ENCODE results near the gene IL6ST.
"Not testable (repeated sequence)": the region's sequence is repeated elsewhere in the genome, so short reads cannot be mapped to it uniquely, and the experiment has no call there.

The IL6ST gene

GRCh38 chr5:56003679-56004078 lies 8.9 kb upstream of the IL6ST start:
- no peak for DNase-seq

GRCh38 chr5:56003179-56003578 lies 8.4 kb upstream of the IL6ST start:
- no peak for DNase-seq

- no peak for DNase-seq
Measured at GRCh38 chr5:56002303-56002702, 7.5 kb upstream of the IL6ST start.

- not testable (repeated sequence) for DNase-seq
Measured at GRCh38 chr5:56000221-56000620, 5.5 kb upstream of the IL6ST start.

- DNase-seq, result no peak
Measured at GRCh38 chr5:55998966-55999365, 4.2 kb upstream of the IL6ST start.

GRCh38 chr5:55997742-55998351 lies 3.1 kb upstream of the IL6ST start:
- DNase-seq, result no peak

GRCh38 chr5:55994998-55995914 lies 493 bp upstream of the IL6ST start:
- DNase-seq, result peak; percentile 55 to 81

- no peak for DNase-seq
Measured at GRCh38 chr5:55993731-55994494, 850 bp downstream of the IL6ST start.

- DNase-seq, result no peak
Measured at GRCh38 chr5:55993013-55993412, 1.8 kb downstream of the IL6ST start.

- no peak for DNase-seq
Measured at GRCh38 chr5:55991768-55992486, 2.8 kb downstream of the IL6ST start.

GRCh38 chr5:55990895-55991294 lies 3.9 kb downstream of the IL6ST start:
- DNase-seq, result not testable (repeated sequence)

- DNase-seq, result no peak
Measured at GRCh38 chr5:55989860-55990259, 4.9 kb downstream of the IL6ST start.

- DNase-seq, result no peak
Measured at GRCh38 chr5:55988979-55989638, 5.7 kb downstream of the IL6ST start.

- DNase-seq, result not testable (repeated sequence)
Measured at GRCh38 chr5:55988428-55988827, 6.3 kb downstream of the IL6ST start.

- no peak for DNase-seq
Measured at GRCh38 chr5:55986931-55987330, 7.8 kb downstream of the IL6ST start.

GRCh38 chr5:55985181-55985580 lies 9.6 kb downstream of the IL6ST start:
- no peak for DNase-seq

- no peak for DNase-seq
Measured at GRCh38 chr5:55983986-55984385, 10.8 kb downstream of the IL6ST start.

- no peak for DNase-seq
Measured at GRCh38 chr5:55982957-55983381, 11.8 kb downstream of the IL6ST start.

- no peak for DNase-seq
Measured at GRCh38 chr5:55973296-55973695, 21.5 kb downstream of the IL6ST start.

- DNase-seq, result no peak
Measured at GRCh38 chr5:55969956-55970355, 24.8 kb downstream of the IL6ST start.

- no peak for DNase-seq
Measured at GRCh38 chr5:55966284-55966683, 28.5 kb downstream of the IL6ST start.

- DNase-seq, result no peak
Measured at GRCh38 chr5:55965525-55965924, 29.2 kb downstream of the IL6ST start.

All from NCI-H526 (cell line).